Inflammatory macrophage treated with lipopolysaccharide for 4 hours (primary cell): Measurements from ENCODE around the gene ITGAD.

Source experiments
- DNase-seq: peaks from one replicate; pipeline ENCODE4 v3.0.0-alpha.2; 2020

Gene ITGAD

GRCh38 chr16:31393056-31393455, at the start of gene ITGAD:
Gene ITGAD (plus strand): TSS chr16:31393335. CDS start chr16:31393361, 26 bp downstream.
- no peak for DNase-seq

GRCh38 chr16:31344712-31345111, 48.4 kb upstream of the ITGAD start:
- DNase-seq = peak; percentile 74

- DNase-seq = peak; percentile 43
Measured at GRCh38 chr16:31347445-31347844, 45.7 kb upstream of the ITGAD start.

GRCh38 chr16:31348579-31348978, 44.6 kb upstream of the ITGAD start:
- DNase-seq = peak; percentile 73

GRCh38 chr16:31350275-31351005, 42.7 kb upstream of the ITGAD start:
- DNase-seq = peak; percentile 93

DNA sequence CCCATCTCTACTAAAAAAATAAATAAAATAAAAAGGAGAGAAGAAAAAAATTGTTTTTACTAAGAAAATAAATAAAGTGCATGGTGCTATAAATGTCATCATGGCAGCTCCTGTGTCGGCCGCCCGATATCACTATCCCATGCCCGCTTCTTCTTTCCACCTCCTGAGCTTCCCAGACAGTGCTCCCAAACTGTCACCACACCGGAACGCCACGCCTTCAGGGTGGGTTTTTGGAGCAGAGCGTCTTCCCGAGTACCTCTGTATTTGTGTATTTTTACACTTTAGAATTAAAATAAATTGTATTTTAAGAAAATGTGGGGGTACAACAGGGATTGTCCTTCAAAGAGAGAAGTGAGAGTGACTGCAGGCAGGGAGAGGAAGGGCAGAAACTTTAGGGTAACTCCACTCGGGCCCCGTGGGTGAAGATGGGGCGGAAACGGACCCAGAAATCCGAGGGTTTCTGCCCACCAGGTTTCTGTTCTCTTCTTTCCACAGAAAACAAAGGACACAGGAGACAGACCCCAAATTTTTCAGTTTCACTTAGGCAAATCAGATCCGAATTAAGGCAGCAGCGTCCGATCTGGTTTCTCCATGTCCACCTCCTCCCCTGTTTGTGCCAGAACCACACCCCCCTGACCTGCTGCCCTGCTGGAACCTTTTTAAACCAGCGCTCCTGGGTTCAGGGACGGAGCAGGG, 41.7 kb upstream of the ITGAD start:
- DNase-seq = peak; percentile 90

- peak; percentile 97 for DNase-seq
Measured at GRCh38 chr16:31351942-31352325, 41.2 kb upstream of the ITGAD start.

DNA sequence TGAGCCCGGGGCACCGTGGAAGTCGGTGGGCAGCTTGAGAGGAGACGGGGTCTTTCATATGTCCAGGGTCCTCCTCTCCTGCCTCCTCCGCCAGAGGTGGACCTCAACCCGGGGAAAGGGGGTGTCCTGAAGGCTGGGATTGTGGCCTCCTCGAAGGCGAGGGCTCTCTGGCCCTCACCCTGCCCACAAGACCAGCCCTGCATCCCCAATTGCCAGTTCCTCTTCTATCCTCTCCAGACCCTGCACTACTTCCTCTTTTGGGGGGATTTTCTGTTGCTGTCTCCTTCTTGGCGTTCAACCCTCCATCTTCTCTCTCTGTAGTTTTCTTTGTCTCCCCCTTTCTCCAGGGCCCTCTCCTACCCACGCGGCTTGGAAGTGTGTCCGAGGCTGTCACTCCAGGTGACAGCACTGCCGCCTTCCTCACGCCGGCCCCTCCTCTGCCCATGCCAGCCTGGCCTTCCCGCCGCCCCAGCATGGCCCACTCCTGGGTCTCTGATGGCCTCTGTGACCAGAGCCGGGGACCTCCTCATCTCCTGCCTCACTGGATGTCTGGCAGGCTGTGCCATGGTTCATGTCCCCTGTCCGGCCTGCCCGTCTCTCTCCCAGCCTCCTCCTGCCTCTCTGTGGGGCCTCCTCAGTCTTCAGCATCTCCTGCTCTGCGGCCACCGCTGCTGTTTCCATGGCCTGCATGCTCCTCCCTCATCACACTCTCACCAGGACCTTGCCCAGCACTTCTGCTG, 40.6 kb upstream of the ITGAD start:
- peak; percentile 94 for DNase-seq

DNA sequence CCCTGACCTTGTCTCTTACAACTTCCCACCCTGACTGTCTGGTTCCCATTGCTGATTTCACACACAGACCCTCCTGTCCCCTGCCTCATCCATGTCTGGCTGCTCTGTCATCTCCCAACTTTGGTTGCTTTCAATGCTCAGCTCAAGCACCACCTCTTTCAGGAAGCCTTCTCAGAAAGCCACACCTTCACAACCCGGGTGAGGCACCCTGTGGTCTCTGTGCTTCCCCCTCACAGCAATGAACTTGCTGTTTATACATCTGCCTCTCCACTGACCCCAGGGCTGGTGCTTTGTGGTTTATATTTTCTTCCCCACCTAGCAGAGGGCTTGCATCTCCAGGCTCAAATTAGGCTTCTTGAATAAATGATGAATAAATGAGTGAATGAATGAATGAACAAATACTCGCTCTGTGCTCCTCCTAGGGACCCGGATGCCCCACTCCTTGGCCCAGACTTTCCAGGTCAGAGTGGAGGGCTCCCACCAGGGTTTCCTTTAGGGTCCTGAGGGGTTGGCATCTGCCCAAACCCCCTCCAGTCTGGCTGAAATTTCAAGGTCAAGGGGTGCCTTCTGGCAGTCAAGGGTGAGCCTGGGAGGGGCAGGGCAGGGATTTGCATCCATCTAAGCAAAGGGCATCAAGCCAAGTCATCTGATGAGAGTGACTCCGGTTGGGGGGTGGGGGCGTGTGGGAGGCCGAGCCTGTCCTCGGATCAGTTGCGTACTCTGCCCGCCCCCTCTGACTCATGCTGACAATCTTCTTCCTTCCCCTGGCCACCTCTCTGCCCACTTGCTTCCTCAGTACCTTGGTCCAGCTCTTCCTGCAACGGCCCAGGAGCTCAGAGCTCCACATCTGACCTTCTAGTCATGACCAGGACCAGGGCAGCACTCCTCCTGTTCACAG, 38.5 kb upstream of the ITGAD start, which contains the start of gene ITGAX:
TSS of gene ITGAX (plus strand) at position 783 of the 898 bp plus-strand sequence. CDS start at position 862, 79 bp downstream.
- DNase-seq = peak; percentile 98

DNA sequence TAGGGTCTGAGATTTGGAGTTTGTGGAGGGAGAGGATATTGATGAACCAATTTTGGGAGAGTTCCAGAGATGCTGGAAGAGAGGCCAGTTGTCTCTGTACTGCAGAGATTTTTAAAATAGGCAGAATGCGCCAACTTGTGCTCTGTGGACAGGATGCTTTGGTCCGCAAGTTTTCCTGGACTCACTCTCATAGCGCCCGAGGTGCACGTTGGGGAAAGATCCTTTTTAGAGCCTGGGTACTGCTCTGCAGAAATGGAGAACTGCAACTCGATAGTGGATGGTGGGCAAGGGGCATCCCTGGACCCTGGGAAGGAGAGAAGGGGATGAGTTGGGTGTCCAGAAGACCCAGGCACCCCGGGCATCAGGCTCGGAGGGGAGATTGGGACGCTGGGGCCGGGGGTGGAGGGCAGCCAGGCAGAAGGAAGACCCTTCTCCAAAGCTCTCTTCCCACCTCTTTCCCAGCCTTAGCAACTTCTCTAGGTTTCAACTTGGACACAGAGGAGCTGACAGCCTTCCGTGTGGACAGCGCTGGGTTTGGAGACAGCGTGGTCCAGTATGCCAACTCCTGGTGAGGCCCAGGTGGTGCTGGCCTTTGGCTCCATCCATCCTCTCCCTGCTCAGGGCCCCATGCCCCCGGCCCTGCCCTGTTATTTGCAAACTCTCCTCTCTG, 37.6 kb upstream of the ITGAD start:
- peak; percentile 38 for DNase-seq

DNA sequence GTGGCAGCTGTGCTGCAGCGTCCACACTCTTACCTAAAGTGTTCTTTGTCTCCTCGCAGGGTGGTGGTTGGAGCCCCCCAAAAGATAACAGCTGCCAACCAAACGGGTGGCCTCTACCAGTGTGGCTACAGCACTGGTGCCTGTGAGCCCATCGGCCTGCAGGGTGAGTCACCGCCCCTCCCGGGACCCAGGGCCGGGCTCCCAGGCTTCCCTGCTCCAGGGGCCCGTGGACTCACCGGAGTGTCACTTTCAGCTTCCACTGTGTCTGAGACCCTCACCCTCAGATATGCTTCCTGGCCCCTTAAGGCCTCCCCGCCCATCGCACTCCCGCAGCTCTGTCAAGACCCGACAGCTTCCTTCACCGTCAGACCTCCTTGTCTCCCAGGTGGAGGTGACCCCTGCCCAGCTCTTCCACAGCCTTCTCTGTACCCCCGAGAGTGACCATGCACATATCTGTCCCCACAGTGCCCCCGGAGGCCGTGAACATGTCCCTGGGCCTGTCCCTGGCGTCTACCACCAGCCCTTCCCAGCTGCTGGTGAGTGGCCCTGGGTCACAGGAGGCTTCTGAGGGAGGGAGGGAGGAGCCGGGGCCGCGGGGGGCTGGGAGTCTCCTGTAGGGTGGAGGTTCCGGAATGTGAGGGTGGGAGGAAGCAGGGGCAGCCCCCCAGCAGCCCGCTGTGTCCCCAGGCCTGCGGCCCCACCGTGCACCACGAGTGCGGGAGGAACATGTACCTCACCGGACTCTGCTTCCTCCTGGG, 36.4 kb upstream of the ITGAD start:
- DNase-seq = peak; percentile 44

DNA sequence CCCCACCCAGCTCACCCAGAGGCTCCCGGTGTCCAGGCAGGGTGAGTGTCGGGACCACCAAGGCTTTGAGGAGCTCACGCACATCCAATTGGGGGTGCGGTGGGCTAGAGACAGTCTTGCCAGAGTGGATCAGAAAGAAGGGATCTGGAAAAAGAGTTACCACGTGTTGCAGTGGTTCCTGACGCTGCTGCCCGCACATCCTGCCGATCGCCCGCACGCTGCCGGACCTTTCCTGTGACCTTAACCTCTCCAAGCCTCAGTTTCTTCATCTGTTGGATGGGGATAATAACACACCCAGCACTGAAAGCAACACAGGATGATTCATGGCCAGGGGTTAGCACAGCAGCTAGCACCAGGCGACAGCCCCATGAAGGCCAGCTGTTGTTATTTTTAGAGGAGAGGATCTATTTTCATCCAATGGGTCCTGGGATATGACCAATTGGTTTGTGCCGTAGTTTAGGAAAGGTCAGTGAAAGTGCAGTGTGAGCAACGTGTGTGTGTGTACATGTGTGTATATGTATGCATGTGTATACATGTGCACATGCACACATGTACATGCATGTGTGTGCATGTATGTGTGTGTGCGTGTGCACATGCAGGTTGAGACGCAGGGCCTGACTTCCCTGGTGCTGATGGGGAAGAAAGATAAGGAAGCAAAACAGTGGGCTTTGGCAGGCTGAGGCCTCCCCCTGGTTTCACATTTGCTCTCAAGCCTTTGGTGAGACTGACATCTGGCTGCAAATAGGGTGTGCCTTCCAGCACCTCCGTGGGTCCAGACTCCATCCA, 35.6 kb upstream of the ITGAD start:
- DNase-seq = peak; percentile 69

DNA sequence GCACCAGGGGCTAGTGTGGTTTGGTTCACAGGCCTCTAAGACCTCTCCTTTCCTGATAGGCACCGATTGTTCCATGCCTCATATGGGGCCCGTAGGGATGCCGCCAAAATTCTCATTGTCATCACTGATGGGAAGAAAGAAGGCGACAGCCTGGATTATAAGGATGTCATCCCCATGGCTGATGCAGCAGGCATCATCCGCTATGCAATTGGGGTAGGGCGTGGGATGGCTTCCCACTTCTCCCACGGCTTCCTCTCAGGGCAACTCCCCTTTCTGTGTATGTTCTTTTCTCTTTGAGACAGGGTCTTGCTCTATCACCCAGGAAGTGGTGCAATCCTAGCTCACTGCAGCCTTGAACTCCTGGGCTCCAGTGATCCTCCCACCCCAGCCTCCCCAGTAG, 32.9 kb upstream of the ITGAD start:
- peak; percentile 85 for DNase-seq

- DNase-seq = no peak
Measured at GRCh38 chr16:31361201-31362110, 31.7 kb upstream of the ITGAD start.

DNA sequence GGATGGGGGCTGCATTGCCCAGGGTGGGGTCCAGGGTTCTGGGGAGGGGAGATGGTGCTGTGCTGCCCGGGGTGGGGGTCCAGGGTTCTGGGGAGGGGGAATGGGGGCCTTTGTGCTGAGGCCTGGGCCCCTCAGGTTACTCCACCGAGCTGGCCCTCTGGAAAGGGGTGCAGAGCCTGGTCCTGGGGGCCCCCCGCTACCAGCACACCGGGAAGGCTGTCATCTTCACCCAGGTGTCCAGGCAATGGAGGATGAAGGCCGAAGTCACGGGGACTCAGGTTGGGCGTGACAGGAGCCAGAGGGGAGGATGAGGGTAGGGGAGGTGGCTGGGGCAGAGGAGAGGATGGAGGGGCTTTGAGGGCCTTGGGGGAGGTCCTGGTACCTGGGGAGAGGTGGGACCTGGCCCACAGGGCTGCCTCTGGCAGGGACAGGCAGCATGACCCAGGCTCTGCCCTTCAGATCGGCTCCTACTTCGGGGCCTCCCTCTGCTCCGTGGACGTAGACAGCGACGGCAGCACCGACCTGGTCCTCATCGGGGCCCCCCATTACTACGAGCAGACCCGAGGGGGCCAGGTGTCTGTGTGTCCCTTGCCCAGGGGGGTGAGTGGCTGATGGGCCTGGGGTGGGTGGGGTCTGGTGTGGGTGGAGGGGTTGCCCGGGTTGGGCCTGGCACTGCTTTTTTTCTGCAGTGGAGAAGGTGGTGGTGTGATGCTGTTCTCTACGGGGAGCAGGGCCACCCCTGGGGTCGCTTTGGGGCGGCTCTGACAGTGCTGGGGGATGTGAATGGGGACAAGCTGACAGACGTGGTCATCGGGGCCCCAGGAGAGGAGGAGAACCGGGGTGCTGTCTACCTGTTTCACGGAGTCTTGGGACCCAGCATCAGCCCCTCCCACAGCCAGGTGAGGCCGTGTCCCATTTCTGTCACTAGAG, 30.4 kb upstream of the ITGAD start:
- DNase-seq = no peak

DNA sequence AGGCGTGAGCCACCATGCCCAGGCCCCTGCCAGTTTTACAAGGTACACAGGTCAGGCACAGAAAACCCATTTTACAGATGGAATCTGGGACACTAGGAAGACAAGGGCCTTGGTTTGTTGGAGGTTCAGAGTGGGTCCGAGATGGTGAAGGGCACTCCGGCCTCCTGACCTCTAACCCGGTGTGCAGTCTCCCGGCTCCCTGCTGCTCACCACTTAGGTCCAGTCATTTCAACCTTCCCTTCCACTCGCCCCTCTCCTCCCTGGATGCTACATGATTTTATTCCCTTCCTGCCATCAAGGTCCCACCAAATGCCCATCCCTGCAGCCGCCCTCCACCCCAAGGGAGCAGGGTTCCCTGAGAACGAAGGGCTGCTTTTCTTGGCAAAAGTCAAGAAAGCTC, 29.4 kb upstream of the ITGAD start:
- no peak for DNase-seq

DNA sequence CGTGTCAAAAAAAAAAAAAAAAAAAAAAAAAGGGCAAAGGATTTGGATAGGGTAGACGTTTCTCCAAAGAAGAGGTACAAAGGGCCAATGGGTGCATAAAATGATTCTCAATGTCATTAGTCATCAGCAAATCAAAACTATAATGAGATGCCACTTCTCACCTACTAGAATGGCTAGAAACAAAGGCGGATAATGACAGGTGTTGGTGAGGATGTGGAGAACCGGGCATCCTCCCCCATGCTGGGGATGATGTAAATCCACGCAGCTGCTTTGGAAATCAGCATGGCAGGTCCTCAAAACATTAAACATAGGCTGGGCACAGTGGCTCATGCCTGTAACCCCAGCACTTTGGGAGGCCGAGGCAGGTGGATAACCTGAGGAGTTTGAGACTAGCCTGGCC, 28.7 kb upstream of the ITGAD start:
- no peak for DNase-seq
